GM19193 (cell line): Measurements from ENCODE around the gene LOXL1.

Experiments
- POLR2A ChIP-seq: IDR thresholded peaks from 4 replicates; pipeline ENCODE4 v1.6.1; 2011; ENCODE audit not compliant: insufficient read depth, insufficient read length; ENCODE audit errors: extremely low read depth

The LOXL1 gene

GRCh38 chr15:73987681-73988444 lies 61.6 kb downstream of the LOXL1 start:
- no peak for TF ChIP-seq POLR2A

- TF ChIP-seq POLR2A = no peak
Observed at GRCh38 chr15:73988445-73988969, 62.2 kb downstream of the LOXL1 start.

- no peak for TF ChIP-seq POLR2A
Observed at GRCh38 chr15:73989001-73989798, 62.9 kb downstream of the LOXL1 start.

GRCh38 chr15:73990250-73991005 lies 64.2 kb downstream of the LOXL1 start:
- no peak for TF ChIP-seq POLR2A

- no peak for TF ChIP-seq POLR2A
Observed at GRCh38 chr15:73991260-73991659, 65.0 kb downstream of the LOXL1 start.

- TF ChIP-seq POLR2A = peak; percentile 73
Observed at GRCh38 chr15:73991726-73992593, 65.7 kb downstream of the LOXL1 start, which contains the start of gene STOML1. Gene STOML1, minus strand, starts transcription at chr15:73992295. Its CDS starts 72 bp downstream, at chr15:73992223.

- TF ChIP-seq POLR2A = no peak
Observed at GRCh38 chr15:73992594-73992898, 66.3 kb downstream of the LOXL1 start.

- no peak for TF ChIP-seq POLR2A
Observed at GRCh38 chr15:73993211-73993994, 67.1 kb downstream of the LOXL1 start.

- peak; percentile 82 for TF ChIP-seq POLR2A
Observed at GRCh38 chr15:73994413-73994883, 68.2 kb downstream of the LOXL1 start, which contains the start of gene PML. Gene PML, plus strand, starts transcription at chr15:73994716. Its CDS starts 97 bp downstream, at chr15:73994813.

GRCh38 chr15:73994912-73995622 lies 68.8 kb downstream of the LOXL1 start:
- TF ChIP-seq POLR2A = no peak

GRCh38 chr15:73996267-73996666 lies 70.0 kb downstream of the LOXL1 start:
- no peak for TF ChIP-seq POLR2A

GRCh38 chr15:73996939-73997338 lies 70.7 kb downstream of the LOXL1 start:
- no peak for TF ChIP-seq POLR2A
